T-helper 9 cell (primary cell): Measurements from ENCODE around the gene SRRM2.

Experiments used
- DNase-seq: peaks from one replicate; pipeline ENCODE4 v3.0.0-alpha.2; 2020

The SRRM2 gene

DNA sequence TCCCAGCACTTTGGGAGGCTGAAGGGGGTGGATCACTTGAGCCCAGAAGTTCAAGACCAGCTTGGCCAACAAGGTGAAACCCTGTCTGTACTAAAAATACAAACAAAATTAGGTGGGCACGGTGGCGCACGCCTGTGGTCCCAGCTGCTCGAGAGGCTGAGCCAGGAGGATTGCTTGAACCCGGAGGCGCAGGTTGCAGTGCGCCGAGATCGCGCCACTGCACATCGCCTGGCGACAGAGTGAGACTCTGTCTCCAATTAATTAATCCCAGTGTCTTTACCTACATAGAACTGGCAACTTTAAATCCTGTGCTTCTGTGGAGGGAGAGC is 26.2 kb downstream of the SRRM2 start:
- DNase-seq: no peak

DNA sequence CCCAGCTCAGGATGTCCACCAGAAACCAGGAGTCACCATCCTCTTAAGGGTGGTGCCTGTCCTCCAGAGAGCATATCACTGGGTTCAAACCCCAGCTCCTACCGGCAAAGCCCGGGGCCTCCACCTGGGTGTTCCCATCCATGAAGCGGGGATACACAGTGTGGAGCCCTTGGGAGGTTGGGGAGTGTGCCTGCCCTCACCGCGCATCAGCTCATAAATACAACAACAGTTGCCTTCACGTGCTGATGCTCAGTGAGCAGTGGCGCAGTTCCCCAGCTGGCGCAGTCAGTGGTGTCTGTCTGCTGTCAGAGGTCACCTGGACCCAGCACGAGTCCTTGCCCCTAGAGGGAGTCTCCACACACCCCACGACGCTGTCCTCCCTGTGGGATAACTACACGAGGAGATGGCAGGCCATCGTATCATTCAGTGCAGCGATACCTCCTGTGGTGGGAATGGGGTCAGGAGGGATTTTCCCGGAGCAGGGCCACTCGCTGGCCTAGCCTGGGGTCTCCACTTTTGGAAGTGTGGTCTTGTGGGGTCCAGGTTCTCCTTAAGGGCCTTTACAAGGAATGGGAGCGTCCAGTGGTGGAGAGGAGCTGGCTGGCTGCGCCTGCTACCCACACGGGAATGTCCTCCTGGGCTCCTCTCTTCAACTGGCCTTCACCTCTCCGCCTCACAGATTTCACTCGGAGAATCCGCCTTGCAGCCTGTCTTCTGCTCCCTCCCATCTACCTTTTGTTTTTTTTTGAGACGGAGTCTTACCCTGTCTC is 26.9 kb downstream of the SRRM2 start:
- DNase-seq: no peak

DNA sequence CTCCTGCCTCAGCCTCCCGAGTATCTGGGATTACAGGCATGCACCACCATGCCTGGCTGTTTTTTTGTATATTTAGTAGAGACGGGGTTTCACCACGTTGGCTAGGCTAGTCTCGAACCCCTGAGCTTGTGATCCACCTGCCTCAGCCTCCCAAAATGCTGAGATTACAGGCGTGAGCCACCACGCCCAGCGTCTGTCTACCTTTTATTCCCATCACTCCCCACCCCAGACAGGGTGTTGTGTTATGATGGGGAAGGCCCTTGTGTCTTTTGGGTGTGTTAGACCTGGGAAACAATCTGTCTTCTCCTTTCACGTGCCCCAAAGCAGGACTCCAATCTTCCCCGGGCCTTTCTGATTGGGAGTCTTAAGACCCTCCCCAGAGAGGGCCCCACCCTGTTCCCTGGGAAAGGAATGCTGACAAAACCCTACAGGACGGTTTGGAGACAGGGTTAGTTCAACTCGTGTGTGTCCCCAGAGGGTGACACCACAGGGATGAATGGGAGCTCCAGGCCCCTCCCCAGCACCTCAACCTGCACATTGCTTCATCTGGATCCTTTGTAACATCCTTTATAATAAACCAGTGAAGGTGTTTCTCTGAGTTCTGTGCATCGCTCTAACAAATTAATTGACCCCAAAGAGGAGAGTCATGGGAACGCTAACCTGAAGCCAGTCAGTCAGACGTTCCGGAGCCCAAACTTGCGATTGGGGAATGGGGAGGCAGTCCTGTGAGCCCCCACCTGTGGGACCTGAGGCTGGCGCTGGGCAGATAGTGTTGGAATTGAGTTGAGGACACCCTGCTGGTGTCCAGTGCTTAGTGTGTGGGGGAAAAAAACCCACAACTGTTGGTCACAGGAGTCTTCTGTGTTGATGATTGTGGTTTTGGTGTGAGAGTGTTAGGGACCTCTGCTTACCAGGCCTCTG is 27.8 kb downstream of the SRRM2 start:
- DNase-seq: no peak

DNA sequence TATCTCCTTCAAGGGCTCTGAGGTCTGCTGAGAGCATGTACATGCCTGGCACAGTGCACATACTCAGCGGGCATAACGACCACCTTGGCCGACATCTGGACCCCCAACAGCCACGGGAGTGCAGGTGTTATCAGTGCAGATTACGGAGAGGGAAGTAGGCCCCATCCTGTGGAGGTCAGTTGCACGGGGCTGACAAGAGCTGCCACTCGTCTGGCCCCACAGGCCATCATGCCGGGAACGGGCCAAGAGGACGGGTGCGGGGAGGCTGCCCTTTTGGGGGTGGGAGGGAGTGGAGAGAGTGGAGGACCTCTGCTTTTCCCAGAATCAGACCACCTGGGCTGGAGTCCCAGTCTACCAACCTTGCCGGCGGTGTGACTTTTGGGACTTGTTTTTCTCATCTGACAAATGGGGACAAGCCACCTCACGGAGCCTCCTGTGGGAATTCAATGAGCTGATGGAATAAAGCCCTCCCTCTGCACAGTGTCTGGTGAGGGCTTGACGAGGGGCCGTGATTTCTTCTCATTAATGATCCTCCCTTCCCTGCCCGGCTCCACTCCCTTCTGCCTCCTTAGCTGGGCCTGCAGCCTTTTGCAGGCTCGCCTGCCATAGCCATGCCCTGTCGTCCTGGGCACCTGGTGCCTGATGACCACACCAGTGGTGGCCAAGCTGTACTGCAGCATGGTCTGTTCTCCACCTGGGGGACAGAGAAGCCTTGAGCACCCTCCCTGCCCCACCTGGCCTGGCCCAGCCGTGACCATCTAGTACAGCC is 30.3 kb downstream of the SRRM2 start:
- no peak for DNase-seq

DNA sequence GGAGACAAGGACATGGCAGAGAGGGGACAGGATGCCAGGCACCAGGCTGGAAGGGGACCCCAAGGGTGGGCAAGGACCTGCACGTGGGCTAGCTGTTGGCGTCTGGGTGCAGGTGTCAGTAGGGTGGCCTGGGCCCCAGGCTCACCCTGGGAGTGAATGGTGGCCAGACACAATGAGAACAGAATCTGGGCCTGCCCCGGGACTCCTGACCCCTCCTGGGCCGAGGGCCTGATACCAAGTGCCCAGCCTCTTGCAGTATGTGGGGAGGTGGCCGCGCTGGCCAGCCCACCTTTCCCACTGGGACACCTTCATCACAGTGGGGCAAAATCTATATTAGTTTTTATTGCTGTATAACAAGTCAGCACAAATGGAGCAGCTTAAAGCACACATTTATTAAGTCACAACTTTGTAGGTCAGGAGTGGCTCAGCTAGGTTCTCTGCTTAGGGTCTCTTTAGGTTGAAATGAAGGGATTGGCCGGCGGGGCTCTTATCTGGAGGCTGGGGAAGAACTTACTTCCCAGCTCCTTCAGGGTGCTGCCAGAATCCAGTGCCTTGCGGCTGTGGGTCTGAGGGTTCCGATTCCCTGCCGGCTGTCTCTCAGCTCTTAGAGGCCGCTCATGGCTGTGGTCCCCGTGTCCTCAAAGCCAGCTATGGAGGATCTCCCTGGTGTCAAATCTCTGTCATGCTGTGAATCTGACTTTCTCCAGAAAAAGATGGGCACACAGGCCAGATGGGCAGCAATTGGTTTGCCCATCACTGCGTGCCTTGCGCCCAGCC is 31.3 kb downstream of the SRRM2 start:
- no peak for DNase-seq

- DNase-seq: no peak
Observed at GRCh38 chr16:2784358-2785100, 32.1 kb downstream of the SRRM2 start.

DNA sequence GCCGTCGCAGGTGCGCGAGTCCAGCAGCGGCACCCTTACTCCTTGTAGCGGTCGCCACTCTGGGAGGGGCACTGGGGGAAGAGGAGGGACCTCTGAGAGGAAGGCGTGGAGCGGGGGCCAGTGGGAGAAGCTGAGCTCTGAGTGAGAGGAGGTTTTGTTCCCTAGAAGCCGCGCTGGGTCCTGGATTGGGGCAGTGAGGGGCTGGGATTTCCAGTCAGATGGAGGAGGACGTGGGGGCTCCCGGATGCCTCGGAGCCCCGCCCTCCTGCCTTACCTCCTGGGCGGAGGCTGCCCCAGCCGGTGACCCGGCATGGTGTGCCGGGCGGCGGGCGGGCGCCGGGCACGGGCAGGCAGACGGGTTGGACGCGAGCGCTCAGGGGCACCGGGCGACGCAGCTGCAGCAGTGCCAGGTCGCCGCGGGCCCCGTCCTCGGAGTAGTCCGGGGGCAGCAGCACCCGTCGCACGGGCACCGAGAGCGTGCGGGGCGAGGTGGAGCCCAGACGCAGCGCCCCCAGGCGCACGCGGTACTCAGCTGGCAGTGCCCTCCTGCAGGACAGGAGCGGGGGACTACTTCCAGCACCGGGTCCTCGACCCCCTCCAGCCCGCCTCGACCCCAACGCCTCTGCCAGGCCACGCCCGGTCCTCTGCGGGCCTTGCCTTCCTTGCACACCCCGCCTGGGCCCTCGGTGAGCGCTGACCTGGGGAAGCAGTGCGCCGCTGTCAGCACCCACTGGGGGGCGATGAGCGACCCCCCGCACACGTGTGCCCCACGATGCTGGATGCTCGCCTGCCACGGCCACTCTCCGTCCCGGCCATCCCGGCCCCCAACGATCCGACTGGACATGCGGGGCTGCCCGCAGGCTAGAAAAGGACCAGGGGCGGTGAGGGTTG is 32.9 kb downstream of the SRRM2 start:
- DNase-seq: no peak

GRCh38 chr16:2786061-2786825 is 33.8 kb downstream of the SRRM2 start:
- DNase-seq: no peak

DNA sequence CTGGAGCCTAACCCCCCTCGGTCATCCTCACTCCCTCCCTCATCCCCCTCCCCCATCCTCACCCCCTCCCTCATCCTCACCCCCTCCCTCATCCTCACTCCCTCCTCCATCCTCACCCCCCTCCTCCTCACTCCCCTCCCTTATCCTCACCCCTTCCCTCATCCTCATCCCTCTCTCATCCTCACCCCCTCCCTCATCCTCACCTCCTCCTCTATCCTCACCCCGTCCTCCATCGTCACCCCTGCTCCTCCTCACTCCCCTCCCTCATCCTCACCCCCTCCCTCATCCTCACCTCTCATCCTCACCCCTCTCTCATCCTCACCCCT is 34.4 kb downstream of the SRRM2 start:
- no peak for DNase-seq

DNA sequence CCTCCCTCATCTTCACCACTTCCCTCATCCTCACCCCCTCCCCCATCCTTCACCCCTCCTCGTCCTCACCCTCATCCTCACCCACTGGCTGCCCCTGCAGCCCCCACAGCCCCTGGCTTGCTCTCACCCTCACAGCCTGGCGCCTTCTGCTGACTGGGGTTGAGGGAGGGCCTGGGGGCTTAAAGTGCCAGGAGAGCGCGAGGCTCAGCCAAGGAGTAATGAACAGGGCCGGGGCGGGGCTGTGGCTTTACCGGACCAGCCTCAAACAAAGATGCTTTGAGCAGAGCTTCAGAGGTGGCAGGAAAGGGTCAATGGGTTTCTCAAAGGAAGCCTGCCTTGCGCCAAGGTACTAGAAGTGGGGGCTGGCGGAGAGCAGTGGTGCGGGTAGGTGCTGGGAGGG is 35.0 kb downstream of the SRRM2 start, which contains the start of gene PRSS33:
PRSS33 (minus strand) TSS at position 155 of the 400 bp plus-strand sequence. CDS start 1,013 bp downstream, outside the sequence.
- no peak for DNase-seq

DNA sequence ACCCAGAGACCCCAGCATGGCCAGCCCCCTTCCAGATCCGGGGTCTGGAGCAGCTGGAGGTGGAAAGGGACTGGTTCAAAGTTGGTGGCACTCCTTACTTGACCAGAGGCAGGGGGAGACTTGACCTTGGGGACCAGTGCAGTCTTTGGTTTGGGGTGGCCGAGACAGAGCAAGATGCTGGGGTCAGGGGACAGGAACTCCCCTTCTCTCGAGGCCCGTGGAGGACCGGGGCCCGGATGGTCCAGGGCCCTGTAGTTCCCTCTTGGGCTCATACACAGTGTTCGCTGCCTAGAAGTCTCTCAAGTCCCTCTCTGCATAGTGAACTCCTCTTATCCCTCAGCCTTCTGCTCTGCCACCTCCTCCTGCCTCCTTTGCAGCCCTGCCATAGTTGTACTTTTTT is 35.5 kb downstream of the SRRM2 start:
- DNase-seq: no peak

GRCh38 chr16:2790631-2791030 is 38.2 kb downstream of the SRRM2 start:
- no peak for DNase-seq

DNA sequence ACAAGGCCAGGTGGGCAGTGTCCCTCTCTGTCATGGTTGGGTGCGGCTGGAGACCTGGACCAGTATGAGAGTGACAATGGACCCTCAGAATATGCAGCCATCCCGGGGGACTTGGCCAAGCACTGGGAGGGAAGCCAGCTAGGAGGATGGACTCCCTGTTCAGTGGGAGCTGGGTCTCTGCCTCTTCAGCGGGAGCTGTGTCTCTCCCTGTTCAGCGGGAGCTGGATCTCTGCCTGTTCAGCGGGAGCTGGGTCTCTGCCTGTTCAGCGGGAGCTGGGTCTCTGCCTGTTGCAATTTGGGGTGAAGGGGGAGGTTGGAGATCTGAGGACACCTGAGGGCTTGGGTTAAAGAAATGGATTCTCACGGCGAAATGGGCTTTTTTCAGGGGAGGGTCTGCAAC is 38.7 kb downstream of the SRRM2 start:
- no peak for DNase-seq

DNA sequence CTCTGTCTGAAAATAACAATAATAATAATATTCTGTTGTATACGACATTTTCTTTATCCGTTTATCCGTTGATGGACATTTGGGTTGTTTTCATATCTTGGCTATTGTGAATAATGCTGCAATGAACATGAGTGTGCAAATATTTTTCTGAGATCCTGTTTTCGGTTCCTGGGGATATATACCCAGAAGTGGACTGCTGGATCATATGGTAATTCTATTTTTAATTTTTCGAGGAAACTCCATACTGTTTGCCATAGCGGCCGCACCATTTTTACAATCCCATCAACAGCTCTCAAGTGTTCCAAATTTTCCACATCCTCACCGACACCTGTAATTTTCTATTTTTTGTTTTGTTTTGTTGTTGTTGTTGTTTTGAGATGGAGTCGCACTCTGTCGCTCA is 40.5 kb downstream of the SRRM2 start:
- no peak for DNase-seq

- no peak for DNase-seq
Observed at GRCh38 chr16:2795395-2796143, 43.1 kb downstream of the SRRM2 start.

- no peak for DNase-seq
Observed at GRCh38 chr16:2798723-2799204, 46.3 kb downstream of the SRRM2 start.

GRCh38 chr16:2799205-2799858 is 46.9 kb downstream of the SRRM2 start:
- DNase-seq: no peak

- no peak for DNase-seq
Observed at GRCh38 chr16:2799859-2800226, 47.4 kb downstream of the SRRM2 start.
